Measurements from ENCODE around the gene SLC26A2. TPM values are rescaled to one million over a fixed set of nuclear protein-coding genes. Genes with fewer than 3 reads are reported as not detected.

The SLC26A2 gene
- total and polyA plus RNA-seq, 12 donors, result 1.3 to 9.6 (median 5.4) TPM

DNA sequence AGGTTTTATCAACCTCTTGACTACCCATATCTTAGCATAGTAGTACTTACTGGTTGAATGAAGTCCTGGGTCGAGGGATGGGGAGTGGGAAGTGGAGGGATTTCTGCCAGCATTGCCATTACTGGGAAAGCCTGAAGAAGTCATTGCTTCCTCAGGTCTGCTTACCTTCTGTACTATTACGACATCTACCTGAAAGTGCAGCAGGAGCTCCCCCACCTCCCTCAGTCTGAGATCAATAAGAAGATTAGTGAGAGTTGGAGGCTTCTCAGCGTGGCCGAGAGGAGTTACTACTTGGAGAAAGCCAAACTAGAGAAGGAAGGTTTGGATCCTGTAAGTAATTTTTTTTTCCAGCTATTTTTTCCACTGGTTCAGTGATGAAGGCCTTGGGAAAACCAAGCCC is 45.8 kb downstream of the SLC26A2 start:
- WGBS, 2 donors, result 86 to 94% methylated on average over 4 of the region's 4 CpGs
- H3K27ac ChIP-seq, result no peak overlapping the region
- no peaks in the 10 kb centered on the region for H3K9me3 ChIP-seq
- DNase-seq, result no peak
- TF ChIP-seq CTCF (IDR thresholded peaks at IDR 0.05), result no peak
- no peak overlapping the region for H3K4me3 ChIP-seq
- no peaks in the 10 kb centered on the region for H3K27me3 ChIP-seq
- peaks cover 0 to 78% (median 19%) of the 10 kb centered on the region in 9 donors for H3K36me3 ChIP-seq
- intact Hi-C loops (cut with DNase I), result no loop called here
- no peak for ATAC-seq
- peaks cover 7 to 50% (median 27%) of the 10 kb centered on the region in 9 donors for H3K4me1 ChIP-seq

- H3K4me1 ChIP-seq, result peaks cover 5 to 43% (median 20%) of the 10 kb centered on the region in 9 donors
- no peak for ATAC-seq
These were observed 46.5 kb downstream of the SLC26A2 start for GRCh38 chr5:150007050-150007449.

GRCh38 chr5:150009671-150010387 is 49.3 kb downstream of the SLC26A2 start:
- Histone ChIP-seq H3K4me1 (peaks cover 0 to 25% (median 9%) of the 10 kb centered on the region in 9 donors), H3K36me3 (peaks cover 0 to 100% (median 50%) of the 10 kb centered on the region in 9 donors), H3K27ac (peak overlapping the region in 5 of 10 donors; percentile 10 to 29 (median 16)), H3K4me3 (no peak overlapping the region), H3K9me3 (peaks cover 0 to under 1% (median 0%) of the 10 kb centered on the region in 11 donors), H3K27me3 (no peaks in the 10 kb centered on the region)
- DNase-seq, result peak in 1 of 2 donors; percentile 28
- no peak for TF ChIP-seq CTCF (IDR thresholded peaks at IDR 0.05)
- ATAC-seq, result peak; percentile 12 to 86 (median 70)
- WGBS, 2 donors, result 49 to 70% methylated on average over 6 of the region's 6 CpGs
- intact Hi-C loops (cut with DNase I), result no loop called here

More at GRCh38 chr5:150007050-150007449, 46.5 kb downstream of the SLC26A2 start:
- no peak for TF ChIP-seq CTCF (IDR thresholded peaks at IDR 0.05)
- no peaks in the 10 kb centered on the region for H3K9me3 ChIP-seq
- no peaks in the 10 kb centered on the region for H3K27me3 ChIP-seq
- no peak overlapping the region for H3K27ac ChIP-seq
- peaks cover 0 to 86% (median 23%) of the 10 kb centered on the region in 9 donors for H3K36me3 ChIP-seq
- no peak for DNase-seq
- H3K4me3 ChIP-seq, result no peak overlapping the region
- intact Hi-C loops (cut with DNase I), result no loop called here

DNA sequence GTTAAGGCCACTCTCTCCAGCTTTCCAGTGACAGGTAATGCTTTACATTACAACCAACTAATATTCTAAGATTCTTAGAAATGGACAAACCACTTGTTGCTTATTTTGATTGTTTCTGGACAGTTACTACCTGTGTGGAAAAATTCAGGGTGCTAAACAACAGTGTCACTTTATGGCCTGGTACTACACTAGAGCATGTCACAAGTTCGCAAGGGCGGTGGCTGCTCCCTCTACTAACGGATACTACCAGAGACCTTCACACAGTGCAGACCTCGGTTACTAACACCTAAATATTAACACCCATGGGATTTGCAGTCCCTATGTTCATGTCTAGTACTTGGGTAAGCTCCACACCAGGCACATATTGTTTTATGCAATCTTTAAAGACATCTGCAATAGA is 53.4 kb downstream of the SLC26A2 start:
- Histone ChIP-seq H3K36me3 (peaks cover 0 to 100% (median 64%) of the 10 kb centered on the region in 9 donors), H3K27ac (no peak overlapping the region), H3K4me3 (no peak overlapping the region), H3K9me3 (peaks cover 0 to 19% (median 3%) of the 10 kb centered on the region in 11 donors), H3K27me3 (no peaks in the 10 kb centered on the region), H3K4me1 (peaks cover 0 to 20% (median 9%) of the 10 kb centered on the region in 9 donors)
- TF ChIP-seq CTCF (IDR thresholded peaks at IDR 0.05), result no peak
- intact Hi-C loops (cut with DNase I), result no loop called here
- no peak for DNase-seq
- ATAC-seq, result no peak
- WGBS, 2 donors, result 91 to 97% methylated on average over 4 of the region's 4 CpGs
